T-helper 17 cell (primary cell): ENCODE results near the gene IQSEC1. TPM values are rescaled to one million over a fixed set of nuclear protein-coding genes. Genes with fewer than 3 reads are reported as not detected.
A peak's percentile ranks its signal among the peaks of the same experiment; 100 is the strongest.

ENCODE experiments used
- ATAC-seq: fragments of 150-1000 bp; cut with Tn5 transposase; 2 replicates; pipeline ENCODE4 v1.10.0; 2021; ENCODE audit warnings: mild to moderate bottlenecking, moderate library complexity
- DNase-seq, 3 donors: peaks; one replicate each; pipeline versions ENCODE4 v3.0.0 to v3.0.0-alpha.2; 2020 to 2021
- H3K9me3 ChIP-seq: one replicate; pipeline ENCODE4 v1.7.0; 2013; ENCODE audit warnings: low read length, mild to moderate bottlenecking; ENCODE audit not compliant: control insufficient read depth, poor library complexity, severe bottlenecking
- H3K27ac Mint-ChIP-seq: one replicate; pipeline ENCODE4 v1.8.0; 2022; ENCODE audit warnings: mild to moderate bottlenecking, moderate library complexity, mixed read lengths
- H3K27me3 Mint-ChIP-seq: one replicate; pipeline ENCODE4 v1.8.0; 2022; ENCODE audit warnings: mixed read lengths
- H3K36me3 Mint-ChIP-seq: one replicate; pipeline ENCODE4 v1.8.0; 2022; ENCODE audit warnings: low read depth, mixed read lengths
- H3K4me1 Mint-ChIP-seq: one replicate; pipeline ENCODE4 v1.8.0; 2022; ENCODE audit warnings: mild to moderate bottlenecking, mixed read lengths
- H3K4me3 Mint-ChIP-seq: one replicate; pipeline ENCODE4 v1.8.0; 2022; ENCODE audit warnings: mild to moderate bottlenecking, moderate library complexity, mixed read lengths
- total RNA-seq, 4 donors: library from RNA in 2 of 4; stranded (reverse) in 2 of 4; gene quantifications; one replicate each; pipeline ENCODE4 v1.2.3 and lab custom pipeline; 2022 to 2026

The IQSEC1 gene
- total RNA-seq, 2 donors from 2014 or later = 114 to 128 TPM

DNA sequence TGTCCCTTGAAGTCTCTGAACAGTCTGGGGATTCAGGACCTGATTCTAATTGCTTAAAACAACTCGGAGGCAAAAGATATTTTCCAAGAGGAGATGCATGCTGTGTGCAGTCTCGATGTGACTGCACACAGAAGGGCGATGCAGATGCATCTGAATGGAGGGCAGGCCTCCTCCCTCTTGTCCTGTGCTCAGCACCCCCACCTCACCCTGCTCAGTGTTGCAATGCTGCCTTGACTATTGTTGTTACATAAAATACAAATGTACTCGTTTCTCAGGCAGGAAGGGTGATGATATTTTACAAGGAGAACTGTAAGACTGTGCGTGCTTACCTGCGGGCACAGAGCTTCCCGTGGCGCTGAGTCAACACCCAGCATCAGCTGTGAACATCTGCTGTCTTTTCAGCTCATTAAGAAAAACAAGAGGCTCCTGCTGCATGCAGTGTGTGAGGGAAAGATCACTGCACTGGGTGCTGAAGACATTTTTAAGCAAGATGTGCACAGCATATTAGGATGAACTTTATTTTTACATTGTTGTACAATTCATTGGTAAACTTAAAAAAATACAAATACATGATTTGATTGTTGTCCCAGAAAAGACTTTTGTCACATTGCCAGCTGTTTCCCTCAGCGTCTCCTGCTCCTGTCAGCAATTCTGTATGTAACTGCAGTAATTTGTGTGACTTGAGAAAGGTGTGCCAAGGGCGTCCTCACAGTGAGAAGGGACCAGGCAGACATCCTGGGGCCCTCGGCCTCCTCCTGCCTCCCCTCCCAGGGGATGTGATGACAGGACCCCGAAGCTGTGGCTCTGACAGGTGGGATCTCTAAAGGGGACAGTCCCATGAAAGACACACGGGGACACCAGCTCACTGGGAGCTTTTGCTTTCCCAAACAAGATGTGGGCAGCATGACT lies 175.6 kb downstream of the IQSEC1 start:
- Mint-ChIP-seq H3K36me3 (peaks cover 5% of the 10 kb centered on the region), H3K27me3 (no peaks in the 10 kb centered on the region), H3K27ac (no peak overlapping the region), H3K4me1 (peaks cover 15% of the 10 kb centered on the region), H3K4me3 (no peak overlapping the region)
- DNase-seq (no peak), ATAC-seq (peak; percentile 22)
- no peaks in the 10 kb centered on the region for H3K9me3 ChIP-seq

DNA sequence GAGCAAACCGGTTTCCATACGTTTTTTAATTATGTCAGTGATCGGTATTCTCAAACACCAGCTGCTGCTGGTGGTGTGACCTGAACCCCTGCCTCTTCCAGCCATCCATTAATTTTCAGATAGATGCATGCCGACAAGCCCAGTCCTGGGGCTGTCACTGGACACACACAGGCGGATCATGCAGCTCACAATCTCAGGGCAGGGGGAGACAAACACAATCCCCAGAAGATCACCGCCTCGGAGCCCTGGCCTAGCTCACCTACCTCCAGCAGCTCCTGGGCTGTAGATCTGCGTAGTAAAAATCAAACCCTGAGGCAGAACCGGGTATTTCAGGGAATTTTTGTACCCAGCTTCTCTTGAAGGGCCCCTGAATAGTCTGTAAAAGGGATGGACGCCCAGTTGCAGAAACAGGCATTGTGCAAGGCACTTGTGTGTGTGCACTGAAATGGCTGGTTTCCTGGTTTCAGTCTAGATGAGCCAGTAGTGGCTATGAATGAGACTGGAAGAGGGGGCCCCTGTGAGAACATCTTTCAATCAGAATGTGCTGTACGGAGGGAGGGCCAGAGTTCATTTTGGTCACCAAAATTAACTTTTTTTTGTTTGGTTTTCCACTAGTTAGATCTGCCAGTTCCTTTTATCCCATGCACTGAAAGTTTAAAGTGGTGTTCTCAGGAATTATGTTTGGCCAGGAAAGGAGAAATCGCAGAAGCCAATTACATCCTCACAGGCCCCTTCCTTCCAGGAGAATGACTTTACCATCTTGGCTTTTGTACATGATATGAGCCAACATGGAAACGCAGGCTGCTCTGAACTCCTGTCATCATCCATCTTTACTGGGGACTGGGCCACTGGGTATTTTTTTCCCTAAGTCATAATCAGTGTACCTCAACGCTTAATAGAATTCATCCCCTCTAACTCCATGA lies 176.9 kb downstream of the IQSEC1 start:
- DNase-seq (no peak), ATAC-seq (no peak)
- H3K4me3 Mint-ChIP-seq = peak overlapping the region; percentile 41
- H3K27me3 Mint-ChIP-seq = peaks cover 5% of the 10 kb centered on the region
- no peaks in the 10 kb centered on the region for H3K9me3 ChIP-seq
- peaks cover 4% of the 10 kb centered on the region for H3K36me3 Mint-ChIP-seq
- H3K4me1 Mint-ChIP-seq = peaks cover 22% of the 10 kb centered on the region
- peak overlapping the region; percentile 66 for H3K27ac Mint-ChIP-seq

DNA sequence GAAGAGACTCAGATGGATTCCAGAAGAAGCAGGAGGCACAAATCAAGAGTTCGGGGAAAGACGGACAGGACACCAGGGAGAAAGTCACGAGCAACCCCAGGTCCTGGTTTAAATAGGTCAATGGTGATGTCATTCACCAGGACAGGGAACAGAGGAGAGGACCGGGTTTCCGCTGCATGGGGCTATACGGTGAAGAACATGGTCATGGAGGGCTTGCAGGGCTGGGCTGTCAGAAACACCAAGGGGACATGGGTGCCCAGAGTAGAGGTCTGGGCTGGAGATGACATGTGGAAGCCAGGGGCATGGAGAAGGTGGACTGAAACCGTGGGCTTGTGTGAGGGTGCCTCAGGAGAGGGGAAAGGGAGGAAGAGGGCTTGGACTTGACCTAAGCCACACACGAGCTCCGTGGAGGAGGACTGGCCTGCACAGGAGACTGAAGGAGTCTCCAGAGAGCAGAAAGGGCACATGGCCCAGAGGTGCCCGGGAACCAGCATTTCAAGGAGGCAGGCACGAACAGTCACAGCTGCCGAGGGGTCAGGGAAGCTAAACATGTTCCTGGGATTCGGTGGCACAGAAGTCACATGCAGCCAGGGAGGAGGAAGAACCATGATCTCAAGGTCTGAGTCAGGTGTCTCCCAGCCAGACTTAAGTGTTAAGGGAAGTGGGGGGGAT lies 177.7 kb downstream of the IQSEC1 start:
- H3K4me3 Mint-ChIP-seq = peak overlapping the region; percentile 41
- peaks cover 4% of the 10 kb centered on the region for H3K36me3 Mint-ChIP-seq
- peak overlapping the region; percentile 66 for H3K27ac Mint-ChIP-seq
- peaks cover 24% of the 10 kb centered on the region for H3K4me1 Mint-ChIP-seq
- H3K27me3 Mint-ChIP-seq = peaks cover 13% of the 10 kb centered on the region
- H3K9me3 ChIP-seq = no peaks in the 10 kb centered on the region
- ATAC-seq = peak; percentile 18
- DNase-seq = no peak

DNA sequence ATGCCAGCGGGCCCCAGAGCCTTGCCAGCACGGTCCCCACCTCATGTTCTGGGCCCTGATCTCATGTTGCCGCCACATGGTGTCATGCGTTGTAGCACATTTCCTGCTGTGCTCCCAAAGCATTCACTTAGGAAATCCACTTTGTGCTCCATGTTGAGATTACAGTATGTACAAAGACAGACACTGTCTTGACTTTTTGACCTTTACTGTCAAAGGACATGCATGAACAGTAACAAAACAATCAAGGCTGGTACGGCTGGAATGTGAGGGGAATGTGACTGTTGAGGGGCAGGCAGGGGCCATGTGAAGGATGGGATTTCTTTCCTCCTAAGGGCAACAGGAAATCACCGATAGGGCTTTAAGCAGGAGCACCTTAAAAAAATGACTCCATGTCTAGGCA lies 178.6 kb downstream of the IQSEC1 start:
- H3K27me3 Mint-ChIP-seq = peaks cover 22% of the 10 kb centered on the region
- peaks cover 26% of the 10 kb centered on the region for H3K4me1 Mint-ChIP-seq
- no peak overlapping the region for H3K4me3 Mint-ChIP-seq
- H3K27ac Mint-ChIP-seq = peak overlapping the region; percentile 66
- ATAC-seq (no peak), DNase-seq (no peak)
- no peaks in the 10 kb centered on the region for H3K9me3 ChIP-seq
- no peaks in the 10 kb centered on the region for H3K36me3 Mint-ChIP-seq

DNA sequence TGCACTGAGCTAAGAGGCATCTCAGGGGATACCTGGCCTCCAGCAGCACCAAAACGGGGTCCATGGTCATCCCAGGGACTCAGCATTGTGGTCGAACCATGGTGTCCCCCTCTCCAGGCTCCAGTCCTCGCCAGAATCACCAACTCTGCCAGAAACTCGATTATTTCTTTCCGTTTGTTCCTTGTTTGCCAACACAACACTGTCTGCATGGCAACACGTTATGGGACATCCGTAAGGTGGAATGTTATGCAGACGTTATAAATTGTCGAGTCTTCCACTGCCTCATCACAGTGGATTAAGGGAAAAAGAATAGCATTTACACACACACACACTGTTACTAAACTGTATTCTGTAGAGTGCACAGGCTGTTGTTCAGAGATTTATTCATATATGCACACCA lies 179.4 kb downstream of the IQSEC1 start:
- no peak for ATAC-seq
- Mint-ChIP-seq H3K27me3 (peaks cover 25% of the 10 kb centered on the region), H3K36me3 (no peaks in the 10 kb centered on the region), H3K27ac (no peak overlapping the region), H3K4me3 (peak overlapping the region; percentile 21), H3K4me1 (peaks cover 26% of the 10 kb centered on the region)
- no peak for DNase-seq
- H3K9me3 ChIP-seq = no peaks in the 10 kb centered on the region

DNA sequence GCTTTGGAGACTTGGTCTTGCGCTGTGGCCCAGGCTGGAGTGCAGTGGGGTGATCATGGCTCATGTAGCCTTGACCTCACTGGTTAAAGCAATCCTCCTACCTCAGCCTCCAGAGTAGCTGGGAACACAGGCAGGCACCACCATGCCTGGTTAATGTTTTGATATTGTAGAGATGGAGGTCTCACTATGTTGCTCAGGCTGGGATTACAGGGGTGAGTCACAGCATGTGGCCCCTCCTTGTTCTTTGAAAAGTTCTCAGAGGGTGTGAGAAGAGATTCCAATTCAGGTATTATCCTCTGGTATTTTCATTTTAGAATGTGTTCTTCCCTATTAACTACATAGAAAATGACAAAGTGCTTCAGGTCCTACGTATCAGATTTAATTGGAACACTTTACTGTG lies 180.0 kb downstream of the IQSEC1 start:
- peaks cover 31% of the 10 kb centered on the region for H3K27me3 Mint-ChIP-seq
- H3K36me3 Mint-ChIP-seq = no peaks in the 10 kb centered on the region
- no peaks in the 10 kb centered on the region for H3K9me3 ChIP-seq
- peaks cover 26% of the 10 kb centered on the region for H3K4me1 Mint-ChIP-seq
- no peak overlapping the region for H3K4me3 Mint-ChIP-seq
- H3K27ac Mint-ChIP-seq = peak overlapping the region; percentile 72
- DNase-seq = no peak
- ATAC-seq = no peak

DNA sequence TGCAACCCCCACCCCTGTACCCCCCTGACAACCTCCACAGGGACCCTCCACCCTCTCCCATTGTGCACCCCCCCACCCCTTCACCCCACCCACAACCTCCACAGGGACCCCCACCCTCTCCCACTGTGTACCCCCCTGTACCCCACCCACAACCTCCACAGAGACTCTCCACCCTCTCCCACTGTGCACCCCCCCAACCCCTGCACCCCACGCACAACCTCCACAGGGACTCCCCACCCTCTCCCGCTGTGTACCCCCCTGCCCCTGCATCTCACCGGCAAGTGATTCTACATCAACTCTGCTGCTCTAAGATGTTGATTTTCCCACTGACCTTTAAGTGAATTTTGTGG lies 180.4 kb downstream of the IQSEC1 start:
- Mint-ChIP-seq H3K4me1 (peaks cover 26% of the 10 kb centered on the region), H3K27ac (peak overlapping the region; percentile 72), H3K4me3 (no peak overlapping the region), H3K27me3 (peaks cover 35% of the 10 kb centered on the region), H3K36me3 (no peaks in the 10 kb centered on the region)
- ATAC-seq (no peak), DNase-seq (no peak)
- H3K9me3 ChIP-seq = no peaks in the 10 kb centered on the region

DNA sequence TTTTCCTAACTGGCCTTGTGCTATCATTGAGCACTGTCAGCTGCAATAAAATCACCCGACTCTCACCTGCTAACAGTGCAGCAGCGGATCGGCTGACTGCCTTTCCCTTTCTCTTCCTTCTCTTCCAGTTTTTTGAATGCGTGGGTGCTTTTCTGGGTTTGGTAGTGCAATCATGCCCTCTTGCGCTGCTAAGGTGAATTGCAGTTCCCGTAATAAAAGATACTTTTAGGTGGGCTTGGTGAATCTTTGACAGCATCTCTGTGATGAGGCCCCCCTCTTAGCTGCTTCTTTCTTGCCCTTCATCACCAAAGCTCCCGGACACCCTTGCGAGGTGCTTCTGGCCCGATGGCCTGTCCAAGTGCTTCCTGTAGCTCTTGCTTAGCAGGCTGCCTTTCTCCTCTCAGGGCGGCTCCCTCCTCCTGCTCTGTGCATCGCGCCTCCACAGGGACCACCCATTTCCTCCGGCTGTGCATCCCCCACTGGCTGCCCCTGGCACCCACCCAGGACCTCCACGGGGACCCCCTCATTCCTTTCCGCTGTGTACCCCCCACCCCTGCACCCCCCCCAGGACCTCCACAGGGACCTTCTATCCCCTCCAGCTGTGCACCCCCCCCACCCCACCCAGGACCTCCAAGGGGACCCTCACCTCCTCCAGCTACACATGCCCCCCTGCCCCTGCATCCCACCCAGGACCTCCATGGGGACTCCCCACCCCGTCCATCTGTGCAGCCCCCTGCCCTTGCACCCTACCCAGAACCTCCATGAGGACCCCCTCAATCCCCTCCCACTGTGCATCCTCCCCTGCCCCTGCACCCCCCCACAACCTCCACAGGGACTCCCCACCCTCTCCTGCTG lies 181.0 kb downstream of the IQSEC1 start:
- Mint-ChIP-seq H3K4me3 (peak overlapping the region; percentile 68), H3K27me3 (peaks cover 41% of the 10 kb centered on the region), H3K4me1 (peaks cover 26% of the 10 kb centered on the region), H3K27ac (peak overlapping the region; percentile 78), H3K36me3 (no peaks in the 10 kb centered on the region)
- DNase-seq = no peak
- H3K9me3 ChIP-seq = no peaks in the 10 kb centered on the region
- peak; percentile 63 for ATAC-seq

DNA sequence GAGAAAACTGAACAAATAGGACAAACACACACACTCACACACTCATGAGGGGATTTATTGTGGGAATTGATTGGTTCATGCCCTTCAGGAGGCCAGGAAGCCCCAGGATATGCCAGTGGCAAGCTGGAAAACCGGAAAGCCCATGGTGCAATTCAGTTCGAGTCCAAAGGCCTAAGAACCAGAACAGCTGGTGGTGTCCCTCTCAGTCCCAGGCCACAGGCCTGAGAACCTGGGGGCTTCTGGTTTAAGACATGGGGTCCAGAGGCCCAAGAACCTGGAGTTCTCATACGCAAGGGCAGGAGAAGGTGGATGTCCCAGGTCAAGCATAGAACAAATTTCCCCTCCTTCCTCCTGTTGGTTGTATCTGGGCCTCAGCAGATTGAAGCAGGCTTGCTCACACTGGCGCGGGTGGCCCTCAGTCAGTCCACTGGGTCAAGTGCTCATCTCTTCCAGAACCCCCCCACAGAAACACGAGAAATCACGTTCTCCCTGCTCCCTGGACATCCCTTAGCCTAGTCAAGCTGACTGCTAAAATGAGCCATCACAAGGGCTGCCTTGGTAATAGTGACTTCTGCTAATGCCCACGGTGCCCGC lies 181.7 kb downstream of the IQSEC1 start:
- no peaks in the 10 kb centered on the region for H3K9me3 ChIP-seq
- Mint-ChIP-seq H3K27me3 (peaks cover 49% of the 10 kb centered on the region), H3K27ac (peak overlapping the region; percentile 78), H3K4me3 (peak overlapping the region; percentile 68), H3K36me3 (no peaks in the 10 kb centered on the region), H3K4me1 (peaks cover 25% of the 10 kb centered on the region)
- DNase-seq (no peak), ATAC-seq (no peak)

DNA sequence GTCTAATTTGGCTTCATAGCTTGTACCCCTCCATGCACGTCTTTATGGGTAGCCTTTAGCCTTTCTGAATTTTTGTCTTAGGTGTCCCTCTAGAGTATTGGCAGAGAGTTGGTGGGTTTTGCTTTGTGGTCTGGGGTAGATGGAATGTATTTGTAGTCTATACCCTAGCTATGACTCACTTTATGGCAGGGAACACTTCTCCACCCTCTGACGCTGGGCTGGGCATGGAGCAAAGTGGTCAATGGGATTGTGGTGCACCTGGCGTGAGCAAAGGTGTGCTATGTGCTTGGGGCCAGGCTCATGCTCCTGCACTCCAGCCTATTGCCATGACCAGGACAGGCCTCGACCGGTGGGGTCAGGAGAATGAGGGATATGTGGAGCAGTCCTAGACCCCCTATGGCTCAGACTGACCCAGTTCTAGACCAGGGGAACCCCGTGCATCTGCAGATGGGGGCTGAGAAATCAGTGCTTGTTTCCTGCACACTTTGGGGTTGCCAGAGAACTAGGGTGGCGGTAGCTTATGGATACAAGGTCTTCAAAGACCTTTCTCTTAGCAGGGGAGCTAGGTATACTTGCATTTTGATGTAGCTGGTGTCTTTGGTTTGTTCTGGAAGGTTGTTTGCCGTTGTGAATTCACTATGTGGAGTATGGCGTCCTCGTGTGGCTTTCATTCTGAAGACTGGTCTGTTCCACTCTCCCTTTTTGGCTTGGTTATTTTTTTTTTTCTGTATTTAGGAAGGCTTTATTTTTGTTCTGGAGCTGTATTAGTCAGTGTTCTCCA lies 182.4 kb downstream of the IQSEC1 start:
- Mint-ChIP-seq H3K27me3 (peaks cover 49% of the 10 kb centered on the region), H3K4me1 (peaks cover 29% of the 10 kb centered on the region), H3K4me3 (no peak overlapping the region), H3K27ac (peak overlapping the region; percentile 8), H3K36me3 (no peaks in the 10 kb centered on the region)
- DNase-seq (no peak), ATAC-seq (no peak)
- H3K9me3 ChIP-seq = no peaks in the 10 kb centered on the region

DNA sequence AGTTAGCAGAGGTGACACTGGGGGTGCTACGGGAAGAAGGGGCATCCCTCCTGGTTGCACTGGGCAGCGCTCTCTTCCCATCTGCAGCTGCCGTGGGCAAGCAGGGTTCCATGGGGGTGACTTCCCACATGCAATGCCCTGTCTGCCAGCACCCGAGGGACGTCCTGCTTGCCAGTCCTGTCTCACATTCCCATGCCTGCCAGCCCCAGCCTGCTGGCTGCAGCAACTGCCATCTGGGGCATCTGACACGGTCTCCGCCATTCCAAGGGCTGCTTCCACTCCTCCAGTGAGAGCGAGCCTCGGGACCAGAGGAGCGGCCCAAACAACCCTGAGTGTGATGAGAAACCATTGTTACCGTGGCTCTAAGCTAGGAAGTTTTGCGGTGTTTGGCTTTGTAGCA lies 186.5 kb downstream of the IQSEC1 start:
- peaks cover 57% of the 10 kb centered on the region for H3K27me3 Mint-ChIP-seq
- H3K36me3 Mint-ChIP-seq = peaks cover 2% of the 10 kb centered on the region
- H3K27ac Mint-ChIP-seq = no peak overlapping the region
- no peak for ATAC-seq
- H3K4me1 Mint-ChIP-seq = peaks cover 17% of the 10 kb centered on the region
- no peak overlapping the region for H3K4me3 Mint-ChIP-seq
- no peak for DNase-seq
- no peaks in the 10 kb centered on the region for H3K9me3 ChIP-seq
